Activated B cell treated with CpG ODN at 0.5 μM for 24 hours (primary cell): Measurements from ENCODE around the gene ERCC6L. TPM values are rescaled to one million over a fixed set of nuclear protein-coding genes. Genes with fewer than 3 reads are reported as not detected.

ENCODE experiments used
- ATAC-seq: fragments of 200-7000 bp; cut with Tn5 transposase; one replicate; pipeline ENCODE4 v1.10.0; 2021; ENCODE audit warnings: low read depth, mild to moderate bottlenecking, moderate library complexity
- CTCF ChIA-PET: fragments of 350-600 bp; sonication (Branson Sonifier 250); formaldehyde crosslinking; loops from one replicate; lab custom pipeline; 2021; ENCODE audit warnings: antibody characterized with exemption; lab: Charles Lee
- POLR2A ChIA-PET: fragments of 350-600 bp; sonication (Branson Sonifier 250); formaldehyde crosslinking; loops from one replicate; lab custom pipeline; 2021; ENCODE audit warnings: antibody characterized with exemption; lab: Charles Lee
- DNase-seq: peaks from one replicate; pipeline ENCODE4 v3.0.0; 2022
- H3K27ac Mint-ChIP-seq: one replicate; pipeline ENCODE4 v1.8.0; 2020; ENCODE audit warnings: mixed read lengths
- H3K27me3 Mint-ChIP-seq: one replicate; pipeline ENCODE4 v1.8.0; 2021; ENCODE audit warnings: mixed read lengths
- H3K36me3 Mint-ChIP-seq: one replicate; pipeline ENCODE4 v1.8.0; 2021; ENCODE audit warnings: low read depth, mixed read lengths
- H3K4me1 Mint-ChIP-seq: one replicate; pipeline ENCODE4 v1.8.0; 2021; ENCODE audit warnings: mixed read lengths
- H3K4me3 Mint-ChIP-seq: one replicate; pipeline ENCODE4 v1.8.0; 2020; ENCODE audit warnings: mild to moderate bottlenecking, mixed read lengths
- H3K9me3 Mint-ChIP-seq: one replicate; pipeline ENCODE4 v1.8.0; 2020; ENCODE audit warnings: mixed read lengths
- CTCF ChIP-seq: fragments of 200-600 bp; IDR thresholded peaks from one replicate; pipeline ENCODE4 v1.8.0; 2022; ENCODE audit warnings: antibody characterized with exemption, mild to moderate bottlenecking
- intact Hi-C: fragments of 100-400 bp; cut with micrococcal nuclease; formaldehyde crosslinking; loops from one replicate; pipeline ENCODE4 v1.15.1; 2024
- total RNA-seq: library from RNA; stranded (reverse); gene quantifications from 2 replicates; pipeline ENCODE4 v1.2.3, GENCODE V29; 2022

Gene ERCC6L
- total RNA-seq, 1 donor from 2014 or later = 0.91 TPM

- H3K9me3 Mint-ChIP-seq = no peaks in the 10 kb centered on the region
- ChIA-PET POLR2A (interaction anchor here (1.0 kb wide), 1 partner anchor 31 kb away, joined by 7 read pairs; the partner anchor contains the start of gene ERCC6L), CTCF (no interaction called here)
- intact Hi-C loops = no loop called here
- H3K27ac Mint-ChIP-seq = no peak overlapping the region
- no peak for TF ChIP-seq CTCF
- peaks cover 70% of the 10 kb centered on the region for H3K36me3 Mint-ChIP-seq
- H3K27me3 Mint-ChIP-seq = no peaks in the 10 kb centered on the region
- H3K4me1 Mint-ChIP-seq = peaks cover 21% of the 10 kb centered on the region
- DNase-seq (no peak), ATAC-seq (no peak)
- no peak overlapping the region for H3K4me3 Mint-ChIP-seq
Observed at GRCh38 chrX:72270316-72270866, 31.6 kb upstream of the ERCC6L start.

- no peak overlapping the region for H3K27ac Mint-ChIP-seq
- CTCF ChIA-PET = no interaction called here
- no peak overlapping the region for H3K4me3 Mint-ChIP-seq
- intact Hi-C loops = no loop called here
- POLR2A ChIA-PET = interaction anchor here (1.0 kb wide), 1 partner anchor 31 kb away, joined by 7 read pairs; the partner anchor contains the start of gene ERCC6L
- peaks cover 64% of the 10 kb centered on the region for H3K36me3 Mint-ChIP-seq
- H3K4me1 Mint-ChIP-seq = peaks cover 15% of the 10 kb centered on the region
- TF ChIP-seq CTCF = no peak
- DNase-seq (no peak), ATAC-seq (no peak)
- H3K27me3 Mint-ChIP-seq = no peaks in the 10 kb centered on the region
- H3K9me3 Mint-ChIP-seq = no peaks in the 10 kb centered on the region
Observed at GRCh38 chrX:72269671-72270251, 30.9 kb upstream of the ERCC6L start.

GRCh38 chrX:72268597-72269365 lies 30.0 kb upstream of the ERCC6L start:
- Mint-ChIP-seq H3K9me3 (no peaks in the 10 kb centered on the region), H3K36me3 (peaks cover 54% of the 10 kb centered on the region), H3K4me1 (peaks cover 7% of the 10 kb centered on the region), H3K27me3 (no peaks in the 10 kb centered on the region), H3K27ac (no peak overlapping the region), H3K4me3 (no peak overlapping the region)
- ChIA-PET CTCF (no interaction called here), POLR2A (interaction anchor here (1.0 kb wide), 1 partner anchor 30 kb away, joined by 7 read pairs; the partner anchor contains the start of gene ERCC6L)
- no peak for ATAC-seq
- intact Hi-C loops = no loop called here
- no peak for TF ChIP-seq CTCF
- DNase-seq = no peak

- ATAC-seq (no peak), DNase-seq (no peak)
- no peak overlapping the region for H3K4me3 Mint-ChIP-seq
- no peak for TF ChIP-seq CTCF
- no peaks in the 10 kb centered on the region for H3K27me3 Mint-ChIP-seq
- no peak overlapping the region for H3K27ac Mint-ChIP-seq
- intact Hi-C loops = no loop called here
- peaks cover 23% of the 10 kb centered on the region for H3K36me3 Mint-ChIP-seq
- ChIA-PET POLR2A (no interaction called here), CTCF (no interaction called here)
- H3K4me1 Mint-ChIP-seq = no peaks in the 10 kb centered on the region
- no peaks in the 10 kb centered on the region for H3K9me3 Mint-ChIP-seq
Observed at GRCh38 chrX:72265263-72265662, 26.4 kb upstream of the ERCC6L start.

- peaks cover 2% of the 10 kb centered on the region for H3K36me3 Mint-ChIP-seq
- intact Hi-C loops = no loop called here
- TF ChIP-seq CTCF = no peak
Observed at GRCh38 chrX:72262077-72262476, 23.2 kb upstream of the ERCC6L start.

More at GRCh38 chrX:72262077-72262476, 23.2 kb upstream of the ERCC6L start:
- ChIA-PET POLR2A (no interaction called here), CTCF (no interaction called here)
- no peaks in the 10 kb centered on the region for H3K27me3 Mint-ChIP-seq
- H3K27ac Mint-ChIP-seq = no peak overlapping the region
- ATAC-seq = no peak
- H3K4me3 Mint-ChIP-seq = no peak overlapping the region
- no peaks in the 10 kb centered on the region for H3K9me3 Mint-ChIP-seq
- DNase-seq = no peak
- no peaks in the 10 kb centered on the region for H3K4me1 Mint-ChIP-seq
